PFSK-1 (cell line): ENCODE data around the gene TAF1L.

Experiments used
- FOXP2 ChIP-seq: optimal IDR thresholded peaks from 2 replicates; pipeline ENCODE3; 2011; ENCODE audit warnings: borderline replicate concordance, control low read depth, inconsistent platforms; ENCODE audit not compliant: insufficient read depth; ENCODE audit errors: extremely low read length, extremely low read depth
- POLR2AphosphoS5 ChIP-seq: IDR thresholded peaks from 2 replicates; pipeline ENCODE4 v1.6.1; 2012; ENCODE audit warnings: low read depth, mild to moderate bottlenecking, control low read depth, low read length, moderate library complexity
- SIN3A ChIP-seq: IDR thresholded peaks from 2 replicates; pipeline ENCODE4 v1.6.1; 2012; ENCODE audit warnings: mild to moderate bottlenecking, low read length, moderate library complexity, borderline replicate concordance; ENCODE audit not compliant: insufficient read depth
- TAF1 ChIP-seq: IDR thresholded peaks from 2 replicates; pipeline ENCODE4 v1.6.1; 2012; ENCODE audit warnings: low read length, control low read depth, borderline replicate concordance; ENCODE audit not compliant: insufficient read depth
- TF ChIP-seq, protein P1 (sequence below), 2 experiments: IDR thresholded peaks; 2 replicates each; pipeline versions ENCODE4 v1.6.1 to v1.8.0; 2011 to 2012; ENCODE audit warnings: low read depth in 2 of 2, low read length in 2 of 2, control low read depth in 1 of 2, inconsistent platforms in 1 of 2, mild to moderate bottlenecking in 1 of 2, moderate library complexity in 1 of 2; ENCODE audit not compliant: insufficient read depth in 1 of 2

Gene TAF1L

DNA sequence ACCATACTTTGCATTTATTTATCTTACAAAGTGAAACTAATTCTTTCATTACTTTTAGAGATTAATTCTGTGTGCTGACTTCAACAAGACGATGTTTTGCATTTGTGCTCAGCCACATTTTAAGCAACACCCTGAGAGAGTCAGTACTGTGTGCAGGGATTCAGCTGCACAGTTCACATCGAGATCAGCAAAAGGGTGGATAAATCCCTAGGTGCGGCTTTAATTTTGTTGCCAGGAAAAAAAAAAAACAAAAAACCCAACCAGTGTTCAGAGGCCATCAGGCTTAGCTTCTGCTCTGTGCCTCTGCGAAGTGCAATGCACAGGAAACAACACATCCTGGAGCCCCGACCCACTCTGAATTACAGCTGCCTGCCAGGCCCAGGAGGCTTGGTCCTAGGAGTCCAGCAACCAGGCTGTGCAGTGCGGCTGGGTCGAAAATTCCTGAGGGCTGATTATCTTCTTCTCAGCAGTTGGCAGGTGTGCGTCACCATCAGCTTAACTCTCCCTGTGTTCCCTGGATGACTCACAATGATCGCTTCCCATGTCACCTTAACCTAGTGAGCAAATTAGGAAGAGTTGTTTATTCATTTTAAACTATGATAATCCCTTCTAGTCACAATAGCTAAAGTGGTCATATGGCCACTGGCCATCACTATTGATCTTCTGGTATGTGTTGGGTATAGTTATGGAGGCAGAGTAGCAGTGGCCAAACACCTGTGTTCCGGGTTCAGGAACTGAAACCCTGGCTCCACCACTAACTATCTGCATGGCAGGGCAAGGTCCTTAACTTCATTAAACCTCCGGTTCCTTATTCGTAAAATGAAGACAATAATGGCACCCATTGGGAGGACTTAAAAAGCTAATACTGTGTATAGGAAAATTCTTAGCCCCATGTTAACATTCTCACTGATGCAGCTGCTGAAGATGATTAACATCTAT lies 31.3 kb downstream of the TAF1L start:
- no peak for TF ChIP-seq TAF1
- no peak for TF ChIP-seq SIN3A

DNA sequence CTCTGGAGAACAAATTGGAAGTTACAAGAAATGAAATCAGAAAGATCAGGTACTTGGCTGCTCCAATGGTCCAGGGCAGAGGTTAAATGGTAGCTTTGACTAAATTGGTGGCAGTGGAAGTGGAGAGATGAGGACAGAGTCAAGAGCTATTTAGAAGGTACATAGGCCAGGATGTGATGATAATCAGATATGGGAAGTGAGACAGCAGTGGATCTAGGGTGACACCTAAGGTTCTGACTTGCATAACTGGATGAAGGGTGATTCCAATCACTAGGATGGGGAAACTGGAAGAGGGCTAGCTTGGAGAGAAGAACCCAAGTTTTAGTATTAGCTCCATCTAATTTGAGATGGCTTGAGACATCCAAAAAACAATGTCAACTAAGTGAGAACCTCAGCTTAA lies 38.5 kb downstream of the TAF1L start:
- TF ChIP-seq FOXP2, result no peak
- TF ChIP-seq POLR2AphosphoS5, result no peak
- TF ChIP-seq, protein P1, sequence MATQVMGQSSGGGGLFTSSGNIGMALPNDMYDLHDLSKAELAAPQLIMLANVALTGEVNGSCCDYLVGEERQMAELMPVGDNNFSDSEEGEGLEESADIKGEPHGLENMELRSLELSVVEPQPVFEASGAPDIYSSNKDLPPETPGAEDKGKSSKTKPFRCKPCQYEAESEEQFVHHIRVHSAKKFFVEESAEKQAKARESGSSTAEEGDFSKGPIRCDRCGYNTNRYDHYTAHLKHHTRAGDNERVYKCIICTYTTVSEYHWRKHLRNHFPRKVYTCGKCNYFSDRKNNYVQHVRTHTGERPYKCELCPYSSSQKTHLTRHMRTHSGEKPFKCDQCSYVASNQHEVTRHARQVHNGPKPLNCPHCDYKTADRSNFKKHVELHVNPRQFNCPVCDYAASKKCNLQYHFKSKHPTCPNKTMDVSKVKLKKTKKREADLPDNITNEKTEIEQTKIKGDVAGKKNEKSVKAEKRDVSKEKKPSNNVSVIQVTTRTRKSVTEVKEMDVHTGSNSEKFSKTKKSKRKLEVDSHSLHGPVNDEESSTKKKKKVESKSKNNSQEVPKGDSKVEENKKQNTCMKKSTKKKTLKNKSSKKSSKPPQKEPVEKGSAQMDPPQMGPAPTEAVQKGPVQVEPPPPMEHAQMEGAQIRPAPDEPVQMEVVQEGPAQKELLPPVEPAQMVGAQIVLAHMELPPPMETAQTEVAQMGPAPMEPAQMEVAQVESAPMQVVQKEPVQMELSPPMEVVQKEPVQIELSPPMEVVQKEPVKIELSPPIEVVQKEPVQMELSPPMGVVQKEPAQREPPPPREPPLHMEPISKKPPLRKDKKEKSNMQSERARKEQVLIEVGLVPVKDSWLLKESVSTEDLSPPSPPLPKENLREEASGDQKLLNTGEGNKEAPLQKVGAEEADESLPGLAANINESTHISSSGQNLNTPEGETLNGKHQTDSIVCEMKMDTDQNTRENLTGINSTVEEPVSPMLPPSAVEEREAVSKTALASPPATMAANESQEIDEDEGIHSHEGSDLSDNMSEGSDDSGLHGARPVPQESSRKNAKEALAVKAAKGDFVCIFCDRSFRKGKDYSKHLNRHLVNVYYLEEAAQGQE (IDR thresholded peaks at IDR 0.05; ENCODE audit: insufficient read depth in 1 of 2, low read depth in 2 of 2, low read length in 2 of 2), result no peak
- TF ChIP-seq TAF1, result no peak
- TF ChIP-seq SIN3A, result no peak

DNA sequence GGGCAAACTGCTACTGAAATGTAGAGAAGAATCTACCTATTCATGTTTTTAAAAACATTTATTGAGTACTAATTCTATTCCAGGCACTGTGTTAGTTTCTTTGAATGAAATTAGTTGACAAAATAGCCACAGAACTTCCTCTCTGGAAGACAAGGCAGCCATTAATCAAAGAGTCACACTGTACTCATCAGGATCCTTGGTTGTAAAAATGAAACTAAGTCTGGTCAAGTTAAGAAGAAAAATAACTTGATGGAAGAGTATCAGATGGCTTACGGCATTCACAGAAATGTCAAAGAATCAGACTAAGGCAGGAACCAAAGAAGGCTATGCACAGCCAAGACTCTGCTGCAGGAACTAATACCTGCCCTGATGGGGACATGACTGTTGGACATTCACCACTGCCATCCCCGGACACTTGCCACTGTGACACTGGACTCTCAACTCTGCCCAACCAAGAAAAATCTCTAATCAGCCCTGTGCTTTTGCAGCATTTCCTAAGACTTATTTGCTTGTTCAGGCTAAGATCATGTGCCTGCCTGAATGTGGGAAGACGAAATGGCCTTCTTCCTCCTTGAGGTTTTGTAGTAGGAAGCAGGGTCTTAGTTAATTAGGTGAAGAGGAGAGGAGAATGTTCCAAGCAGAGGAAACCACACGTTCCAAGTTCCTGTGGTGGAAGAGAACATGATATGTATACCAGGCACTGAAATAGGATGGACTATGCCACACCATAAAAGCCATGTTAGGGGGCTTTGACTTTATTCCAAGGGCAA lies 39.2 kb downstream of the TAF1L start:
- TF ChIP-seq SIN3A, result no peak
- TF ChIP-seq TAF1, result no peak
- TF ChIP-seq, protein P1 (IDR thresholded peaks at IDR 0.05; ENCODE audit: insufficient read depth in 1 of 2, low read depth in 2 of 2, low read length in 2 of 2), result no peak
- no peak for TF ChIP-seq FOXP2
- TF ChIP-seq POLR2AphosphoS5, result no peak

DNA sequence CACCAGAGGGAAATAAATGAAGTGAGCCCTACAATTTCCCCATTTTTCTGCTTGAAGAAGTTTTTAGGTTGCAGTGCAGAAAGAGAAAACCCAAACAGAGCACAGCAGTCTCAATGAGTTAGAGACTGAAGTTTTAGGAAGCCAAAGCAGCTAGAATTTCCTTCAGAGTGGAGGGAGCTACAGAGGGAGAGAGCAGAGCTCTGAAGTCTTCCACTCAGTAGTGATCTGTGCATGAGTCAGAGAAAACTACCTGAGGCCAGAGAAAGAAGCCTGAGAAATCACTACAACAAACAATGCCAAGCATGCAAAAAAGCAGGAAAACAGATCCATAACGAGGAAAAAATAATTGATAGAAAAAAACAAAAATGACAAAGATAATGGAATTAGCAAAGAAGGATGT lies 44.6 kb downstream of the TAF1L start:
- TF ChIP-seq SIN3A (no peak), TAF1 (no peak), FOXP2 (no peak), POLR2AphosphoS5 (no peak)
- TF ChIP-seq, protein P1 (IDR thresholded peaks at IDR 0.05; ENCODE audit: insufficient read depth in 1 of 2, low read depth in 2 of 2, low read length in 2 of 2), result no peak

DNA sequence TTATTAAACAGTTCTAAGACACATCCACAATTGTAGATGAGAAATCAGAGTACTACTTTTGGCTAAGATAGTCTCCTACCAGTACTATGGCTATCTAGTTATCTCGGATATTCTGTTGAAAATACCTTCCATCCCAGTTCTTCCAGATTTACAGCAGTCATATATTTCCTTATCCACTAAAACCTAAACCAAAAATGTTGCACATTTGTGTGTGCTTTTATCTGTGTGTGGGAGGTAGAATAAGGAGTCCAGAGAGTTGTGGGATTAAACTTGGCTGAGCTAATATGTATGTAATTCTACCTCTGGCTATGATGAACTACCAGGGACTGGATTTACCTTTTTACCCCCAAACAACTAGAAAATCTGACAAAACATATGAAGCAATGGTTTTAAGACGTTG lies 45.0 kb downstream of the TAF1L start:
- TF ChIP-seq, protein P1 (IDR thresholded peaks at IDR 0.05; ENCODE audit: insufficient read depth in 1 of 2, low read depth in 2 of 2, low read length in 2 of 2), result no peak
- TF ChIP-seq TAF1 (no peak), POLR2AphosphoS5 (no peak), FOXP2 (no peak), SIN3A (no peak)
